ENCODE results near the gene CRYBG2.
"Not testable (repeated sequence)": the region's sequence is repeated elsewhere in the genome, so short reads cannot be mapped to it uniquely, and the experiment has no call there.

The CRYBG2 gene

DNA sequence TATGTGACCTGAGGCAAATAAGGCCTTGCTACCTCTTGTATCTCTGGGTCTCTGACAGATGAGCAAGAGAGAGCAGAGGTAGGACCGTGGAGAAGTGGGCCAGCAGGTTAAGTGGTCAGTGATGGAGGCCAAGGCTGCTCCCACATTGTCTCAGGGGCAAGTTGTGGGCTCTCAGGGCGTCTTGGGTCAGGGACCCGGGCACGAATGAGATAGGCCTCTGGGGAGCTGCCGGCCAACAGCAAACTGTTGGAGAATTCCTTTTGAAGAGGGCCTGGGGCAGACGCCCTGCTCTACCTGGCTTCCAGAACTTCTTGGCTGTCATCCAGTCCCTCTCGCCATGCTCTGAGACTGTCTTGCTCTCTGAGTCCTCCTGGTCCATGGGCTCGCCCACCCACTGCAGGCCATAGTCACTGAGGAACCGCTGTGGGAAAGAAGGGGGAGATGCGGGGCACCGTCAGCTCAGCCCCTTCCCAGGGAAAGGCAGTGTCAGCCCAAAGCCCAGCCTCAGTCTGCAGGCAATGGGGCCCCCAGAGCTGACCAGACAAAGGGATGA lies 59.9 kb downstream of the CRYBG2 start:
- H3K4me2 ChIP-seq (ENCODE audit: low read length): no peak overlapping the region

DNA sequence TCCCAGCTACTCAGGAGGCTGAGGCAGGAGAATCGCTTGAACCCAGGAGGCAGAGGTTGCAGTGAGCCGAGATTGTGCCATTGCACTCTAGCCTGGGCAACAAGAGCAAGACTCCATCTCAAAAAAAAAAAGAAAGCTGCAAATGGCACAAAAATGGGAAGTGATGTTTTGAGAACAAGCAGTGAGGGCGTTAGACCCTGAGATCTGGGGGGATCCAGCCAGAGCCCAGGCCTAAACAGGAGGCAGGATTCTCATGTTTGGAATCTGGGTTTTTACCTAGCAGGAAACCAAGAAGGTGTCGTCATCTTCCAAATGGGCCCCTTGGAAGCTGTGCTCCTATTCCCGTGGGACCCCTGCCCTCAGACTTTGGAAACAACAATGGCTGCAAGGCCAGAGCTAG lies 61.2 kb downstream of the CRYBG2 start:
- not testable (repeated sequence) for H3K4me3 ChIP-seq (ENCODE audit: low read depth, low read length); H3K27ac ChIP-seq; H3K27me3 ChIP-seq (ENCODE audit: control insufficient read depth, insufficient read depth, low read length); H3K79me2 ChIP-seq; H3K4me1 ChIP-seq; H3K9ac ChIP-seq; H3K4me2 ChIP-seq (ENCODE audit: low read length); H3K36me3 ChIP-seq (ENCODE audit: control insufficient read depth, insufficient read depth, low read length); H3K9me3 ChIP-seq (ENCODE audit: control insufficient read depth, low read length); H2AFZ ChIP-seq

More for the DNA sequence above, 59.9 kb downstream of the CRYBG2 start:
- no peaks in the 10 kb centered on the region for H3K36me3 ChIP-seq (ENCODE audit: control insufficient read depth, insufficient read depth, low read length)
- no peaks in the 10 kb centered on the region for H3K27me3 ChIP-seq (ENCODE audit: control insufficient read depth, insufficient read depth, low read length)
- H2AFZ ChIP-seq: no peak overlapping the region
- no peak overlapping the region for H3K9ac ChIP-seq
- H3K79me2 ChIP-seq: no peaks in the 10 kb centered on the region
- H3K4me3 ChIP-seq (ENCODE audit: low read depth, low read length): no peak overlapping the region
- no peaks in the 10 kb centered on the region for H3K9me3 ChIP-seq (ENCODE audit: control insufficient read depth, low read length)
- H3K4me1 ChIP-seq: no peaks in the 10 kb centered on the region
- TF ChIP-seq, protein P1, sequence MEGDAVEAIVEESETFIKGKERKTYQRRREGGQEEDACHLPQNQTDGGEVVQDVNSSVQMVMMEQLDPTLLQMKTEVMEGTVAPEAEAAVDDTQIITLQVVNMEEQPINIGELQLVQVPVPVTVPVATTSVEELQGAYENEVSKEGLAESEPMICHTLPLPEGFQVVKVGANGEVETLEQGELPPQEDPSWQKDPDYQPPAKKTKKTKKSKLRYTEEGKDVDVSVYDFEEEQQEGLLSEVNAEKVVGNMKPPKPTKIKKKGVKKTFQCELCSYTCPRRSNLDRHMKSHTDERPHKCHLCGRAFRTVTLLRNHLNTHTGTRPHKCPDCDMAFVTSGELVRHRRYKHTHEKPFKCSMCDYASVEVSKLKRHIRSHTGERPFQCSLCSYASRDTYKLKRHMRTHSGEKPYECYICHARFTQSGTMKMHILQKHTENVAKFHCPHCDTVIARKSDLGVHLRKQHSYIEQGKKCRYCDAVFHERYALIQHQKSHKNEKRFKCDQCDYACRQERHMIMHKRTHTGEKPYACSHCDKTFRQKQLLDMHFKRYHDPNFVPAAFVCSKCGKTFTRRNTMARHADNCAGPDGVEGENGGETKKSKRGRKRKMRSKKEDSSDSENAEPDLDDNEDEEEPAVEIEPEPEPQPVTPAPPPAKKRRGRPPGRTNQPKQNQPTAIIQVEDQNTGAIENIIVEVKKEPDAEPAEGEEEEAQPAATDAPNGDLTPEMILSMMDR (IDR thresholded peaks at IDR 0.05): no peak
- H3K27ac ChIP-seq: no peak overlapping the region

DNA sequence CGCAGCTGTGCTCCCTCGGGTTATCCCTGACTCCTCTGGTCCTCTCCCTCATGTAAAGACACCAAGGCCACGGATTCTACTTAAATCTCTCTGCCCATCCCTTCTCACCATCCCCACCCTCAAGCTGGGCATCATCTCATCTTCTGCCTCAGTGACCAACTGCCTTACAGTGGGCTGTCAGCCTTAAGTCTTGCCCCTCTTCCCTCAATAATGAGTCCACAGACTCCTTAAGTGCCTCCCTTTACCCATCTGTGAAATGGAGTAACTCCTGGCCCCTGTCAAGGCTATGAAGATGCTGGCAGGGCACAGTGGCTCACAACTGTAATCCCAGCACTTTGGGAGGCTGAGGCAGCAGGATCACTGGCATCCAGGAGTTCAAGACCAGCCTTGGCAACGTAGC lies 62.0 kb downstream of the CRYBG2 start:
- no peaks in the 10 kb centered on the region for H3K79me2 ChIP-seq
- no peaks in the 10 kb centered on the region for H3K9me3 ChIP-seq (ENCODE audit: control insufficient read depth, low read length)
- H3K36me3 ChIP-seq (ENCODE audit: control insufficient read depth, insufficient read depth, low read length): no peaks in the 10 kb centered on the region
- no peak overlapping the region for H3K4me3 ChIP-seq (ENCODE audit: low read depth, low read length)
- H3K9ac ChIP-seq: no peak overlapping the region
- H3K4me2 ChIP-seq (ENCODE audit: low read length): no peak overlapping the region
- H2AFZ ChIP-seq: no peak overlapping the region
- no peaks in the 10 kb centered on the region for H3K4me1 ChIP-seq
- H3K27ac ChIP-seq: no peak overlapping the region
- TF ChIP-seq, protein P1 (IDR thresholded peaks at IDR 0.05): no peak
- H3K27me3 ChIP-seq (ENCODE audit: control insufficient read depth, insufficient read depth, low read length): no peaks in the 10 kb centered on the region

DNA sequence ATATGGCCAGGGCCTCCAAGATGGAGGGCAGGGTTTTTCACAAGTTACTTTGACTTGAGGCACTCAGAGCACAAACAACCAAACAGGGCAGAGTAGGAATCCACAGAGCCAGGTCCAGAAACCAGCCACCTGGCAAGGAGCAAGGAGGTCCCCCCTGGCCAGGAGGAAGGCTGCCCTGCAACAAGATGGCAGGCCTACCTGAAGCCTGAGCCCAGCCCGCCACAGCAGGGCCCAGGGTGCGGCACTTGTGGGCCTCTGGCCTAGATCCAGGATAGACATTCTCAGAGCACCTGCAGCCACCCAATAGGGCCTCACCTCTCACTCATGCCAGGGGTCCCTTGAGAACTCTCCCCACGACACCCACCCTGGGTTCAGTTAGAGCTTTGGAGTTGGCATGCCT lies 62.5 kb downstream of the CRYBG2 start:
- Histone ChIP-seq H3K79me2 (no peaks in the 10 kb centered on the region), H3K27me3 (ENCODE audit: control insufficient read depth, insufficient read depth, low read length) (no peaks in the 10 kb centered on the region), H3K9me3 (ENCODE audit: control insufficient read depth, low read length) (no peaks in the 10 kb centered on the region), H3K4me1 (no peaks in the 10 kb centered on the region), H2AFZ (no peak overlapping the region), H3K36me3 (ENCODE audit: control insufficient read depth, insufficient read depth, low read length) (no peaks in the 10 kb centered on the region), H3K27ac (no peak overlapping the region), H3K9ac (no peak overlapping the region), H3K4me2 (ENCODE audit: low read length) (no peak overlapping the region), H3K4me3 (ENCODE audit: low read depth, low read length) (no peak overlapping the region)
- TF ChIP-seq, protein P1 (IDR thresholded peaks at IDR 0.05): no peak

DNA sequence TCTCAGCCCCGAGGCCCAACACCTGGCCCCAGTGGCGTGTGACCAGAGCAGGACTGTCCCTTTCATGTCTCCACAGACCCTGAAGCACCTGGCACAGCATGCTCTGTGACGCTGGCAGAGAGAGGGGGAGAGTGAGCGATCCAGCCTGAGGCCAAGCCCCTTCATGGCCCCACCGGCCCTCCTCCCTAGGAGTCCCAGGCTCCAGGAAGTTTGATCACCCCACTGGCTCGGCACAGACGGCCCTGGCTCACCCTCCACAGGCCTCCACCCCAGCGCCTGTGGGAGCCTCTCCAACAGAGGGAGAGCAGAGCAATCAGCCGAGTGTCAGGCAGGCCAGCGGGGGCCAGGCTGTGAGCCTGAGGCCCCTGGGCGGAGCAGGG lies 63.1 kb downstream of the CRYBG2 start:
- Histone ChIP-seq H3K4me2 (ENCODE audit: low read length) (no peak overlapping the region), H3K27me3 (ENCODE audit: control insufficient read depth, insufficient read depth, low read length) (no peaks in the 10 kb centered on the region), H3K79me2 (no peaks in the 10 kb centered on the region), H3K27ac (no peak overlapping the region), H3K4me3 (ENCODE audit: low read depth, low read length) (no peak overlapping the region), H2AFZ (no peak overlapping the region), H3K36me3 (ENCODE audit: control insufficient read depth, insufficient read depth, low read length) (no peaks in the 10 kb centered on the region), H3K9ac (no peak overlapping the region), H3K4me1 (no peaks in the 10 kb centered on the region), H3K9me3 (ENCODE audit: control insufficient read depth, low read length) (no peaks in the 10 kb centered on the region)
- TF ChIP-seq, protein P1 (IDR thresholded peaks at IDR 0.05): no peak

Measured in parathyroid adenoma (tissue), 2 donors.